Stimulated activated CD4-positive, alpha-beta T cell treated with anti-CD3 and anti-CD28 coated beads, Interleukin-1b, Interleukin-23, amount 100 ng/mL, for 4 hours (primary cell): ENCODE data around the gene AKR1D1.
"Not testable (repeated sequence)": the region's sequence is repeated elsewhere in the genome, so short reads cannot be mapped to it uniquely, and the experiment has no call there.

Source experiments
- DNase-seq, 2 donors: peaks; one replicate each; pipeline ENCODE4 v3.0.0-alpha.2; 2020; ENCODE audit warnings: low read depth in 2 of 2

AKR1D1 gene

GRCh38 chr7:138074121-138074520, 2.1 kb upstream of the AKR1D1 start:
- no peak for DNase-seq

GRCh38 chr7:138074540-138074939, 1.7 kb upstream of the AKR1D1 start:
- DNase-seq, result no peak

DNA sequence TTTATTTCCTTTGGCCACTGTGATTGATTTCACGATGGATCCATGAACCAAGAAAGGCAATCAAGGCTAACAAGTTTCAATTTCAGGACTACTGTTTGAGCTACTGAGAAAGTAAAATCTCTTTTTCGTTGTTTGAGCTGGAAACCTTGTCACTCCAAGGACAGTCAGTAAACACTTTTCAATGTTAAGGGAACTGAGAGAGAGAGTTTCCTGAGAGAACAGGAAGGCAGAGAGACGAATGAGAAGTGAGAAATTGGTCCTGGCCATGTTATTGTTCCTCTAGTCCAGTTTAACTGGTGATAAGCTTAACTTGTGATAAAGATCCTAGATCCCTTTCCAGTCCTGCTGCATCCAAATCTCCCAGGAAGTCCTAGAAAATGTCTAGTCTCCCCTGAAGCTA, 909 bp upstream of the AKR1D1 start:
- no peak for DNase-seq

DNA sequence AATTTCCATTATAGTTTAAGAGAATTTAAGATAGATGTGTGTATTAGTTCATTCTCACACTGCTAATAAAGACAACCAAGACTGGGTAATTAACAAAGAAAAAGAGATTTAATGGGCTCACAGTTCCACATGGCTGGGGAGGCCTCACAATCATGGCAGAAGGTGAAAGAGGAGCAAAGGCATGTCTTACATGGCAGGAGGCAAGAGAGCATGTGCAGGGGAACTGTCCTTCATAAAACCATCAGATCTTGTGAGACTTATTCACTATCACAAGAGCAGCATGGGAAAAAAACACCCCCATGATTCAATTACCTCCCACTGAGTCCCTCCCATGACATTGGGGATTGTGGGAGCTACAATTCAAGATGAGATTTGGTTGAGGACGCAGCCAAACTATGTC, 473 bp upstream of the AKR1D1 start:
- DNase-seq, result not testable (repeated sequence)

DNA sequence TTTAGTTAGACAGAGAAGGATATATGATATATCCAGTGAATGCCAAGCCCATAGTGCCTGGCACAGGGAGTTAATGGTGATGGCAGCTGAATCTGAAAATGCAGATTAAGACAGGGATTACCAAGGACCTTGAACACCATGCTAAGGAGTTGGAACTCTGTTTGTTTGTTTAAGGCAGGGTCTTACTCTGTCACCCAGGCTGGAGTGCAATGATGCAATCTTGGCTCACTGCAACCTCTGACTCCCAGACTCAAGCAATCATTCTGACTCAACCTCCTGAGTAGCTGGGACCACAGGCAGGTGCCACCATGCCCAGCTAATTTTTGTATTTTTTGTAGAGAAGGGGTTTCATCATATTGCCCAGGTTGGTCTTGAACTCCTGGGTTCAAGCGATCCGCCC, 1.6 kb downstream of the AKR1D1 start:
- no peak for DNase-seq

- DNase-seq, result no peak
Measured at GRCh38 chr7:138079137-138079536, 2.9 kb downstream of the AKR1D1 start.

DNA sequence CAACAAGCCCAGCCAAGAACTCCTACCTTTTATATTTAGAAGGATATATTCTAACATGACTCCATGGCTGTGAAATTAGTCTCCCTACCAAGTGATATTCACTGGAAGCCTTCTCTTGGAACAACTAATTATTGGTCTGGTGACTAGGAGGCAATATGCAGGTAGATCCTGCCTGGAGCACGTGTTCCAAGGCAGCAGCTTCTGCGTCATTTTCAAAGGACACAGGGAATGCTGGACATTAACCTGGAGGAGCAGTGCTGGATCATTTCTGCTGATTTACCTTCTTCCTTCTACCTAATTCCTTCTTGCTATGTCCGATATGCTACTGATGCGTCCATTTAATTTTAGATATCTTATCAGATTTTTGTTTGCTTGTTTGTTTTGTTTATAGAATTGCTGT, 5.6 kb downstream of the AKR1D1 start:
- DNase-seq, result no peak

DNA sequence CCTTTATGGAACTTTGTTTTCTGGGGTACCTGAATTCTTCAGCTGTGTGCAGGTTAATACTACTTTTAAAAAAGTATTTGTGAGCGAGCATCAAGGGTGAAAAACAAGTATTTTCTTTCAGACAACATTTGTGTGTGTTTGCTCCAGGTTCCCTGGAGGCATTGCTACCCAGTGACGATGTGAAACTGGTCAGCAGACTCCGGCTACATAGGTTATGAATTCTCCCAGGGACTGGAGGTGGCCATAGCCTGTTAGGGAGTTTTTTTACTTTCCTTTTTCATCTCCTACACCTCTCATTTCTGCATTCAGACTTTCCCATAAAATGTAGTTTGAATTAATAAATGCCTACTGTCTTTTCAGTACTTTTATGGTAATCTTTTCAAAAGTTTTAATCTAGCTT, 7.6 kb downstream of the AKR1D1 start:
- DNase-seq, result no peak

GRCh38 chr7:138086563-138087270, 10.5 kb downstream of the AKR1D1 start:
- DNase-seq, result no peak

DNA sequence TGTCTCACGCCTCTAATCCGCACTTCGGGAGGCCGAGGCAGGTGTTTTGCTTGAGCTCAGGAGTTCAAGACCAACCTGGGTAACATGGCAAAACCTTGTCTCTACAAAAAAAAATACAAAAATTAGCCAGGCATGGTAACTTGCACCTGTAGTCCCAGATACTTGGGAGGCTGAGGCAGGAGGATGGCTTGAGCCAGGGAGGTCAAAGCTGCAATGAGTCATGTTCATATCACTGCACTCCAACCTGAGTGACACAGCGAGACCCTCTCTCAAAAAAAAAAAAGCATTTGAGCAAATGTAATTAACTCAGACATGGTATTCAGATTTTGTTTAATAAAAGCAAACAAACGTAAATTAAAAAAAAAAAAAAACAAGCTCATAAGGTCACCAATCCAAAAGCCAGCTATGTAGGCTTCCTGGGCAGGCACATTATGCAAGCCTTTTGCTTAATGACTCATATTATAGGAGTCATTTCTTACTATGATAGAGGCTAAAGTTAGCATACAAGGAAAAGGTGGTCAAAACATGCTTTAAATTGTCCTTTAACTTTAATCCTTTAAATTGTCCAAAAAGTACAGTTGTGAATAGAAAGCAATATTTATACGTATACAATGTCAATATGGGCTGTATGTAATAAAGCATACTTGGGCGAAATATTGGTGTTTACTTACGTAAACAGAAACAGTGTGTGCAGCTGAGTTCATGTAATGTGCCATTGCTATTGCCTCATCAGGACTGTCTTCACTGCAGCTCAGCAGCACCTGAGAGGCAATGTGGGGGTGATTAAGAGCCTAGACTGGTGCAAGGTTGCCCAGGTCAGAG, 13.0 kb downstream of the AKR1D1 start:
- no peak for DNase-seq

GRCh38 chr7:138091032-138091431, 14.8 kb downstream of the AKR1D1 start:
- no peak for DNase-seq

DNA sequence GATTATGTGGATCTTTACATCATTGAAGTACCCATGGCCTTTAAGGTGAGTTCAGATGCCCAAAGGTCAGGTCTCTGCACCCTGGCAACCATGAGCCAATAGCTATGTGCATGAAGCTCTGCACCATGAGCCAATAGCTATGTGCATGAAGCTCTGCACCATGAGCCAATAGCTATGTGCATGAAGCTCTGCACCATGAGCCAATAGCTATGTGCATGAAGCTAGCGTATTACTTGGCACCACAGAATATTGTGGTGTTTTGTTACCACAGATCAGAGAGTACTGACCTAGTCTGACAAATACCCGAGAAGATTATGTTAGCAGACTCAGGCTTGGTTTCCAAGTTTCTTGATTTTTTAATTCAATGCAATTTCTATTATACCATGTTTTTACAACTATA, 15.6 kb downstream of the AKR1D1 start:
- DNase-seq, result not testable (repeated sequence)

GRCh38 chr7:138092486-138093028, 16.3 kb downstream of the AKR1D1 start:
- no peak for DNase-seq

- DNase-seq, result no peak
Measured at GRCh38 chr7:138095972-138096935, 20.0 kb downstream of the AKR1D1 start.

- DNase-seq, result peak in 1 of 2 donors; percentile 1
Measured at GRCh38 chr7:138097064-138097741, 20.9 kb downstream of the AKR1D1 start.

DNA sequence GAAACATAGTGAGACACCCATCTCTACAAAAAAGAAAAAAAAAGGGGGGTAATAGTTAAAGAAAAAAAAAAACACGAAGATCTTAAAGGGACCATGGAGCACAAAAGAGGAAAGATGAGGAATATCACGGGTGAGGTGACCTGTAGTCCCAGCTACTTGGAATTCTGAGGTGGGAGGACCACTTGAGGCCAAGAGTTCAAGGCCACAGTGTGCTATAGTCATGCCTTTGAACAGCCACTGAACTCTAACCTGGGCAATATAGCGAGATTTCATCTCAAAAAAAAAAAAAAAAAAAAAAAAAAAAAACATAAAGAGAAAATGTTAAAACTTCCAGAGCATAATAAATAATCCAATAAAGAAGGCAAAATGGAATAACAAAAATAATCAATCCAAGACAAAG, 23.6 kb downstream of the AKR1D1 start:
- DNase-seq, result no peak

GRCh38 chr7:138105221-138105620, 29.0 kb downstream of the AKR1D1 start:
- no peak for DNase-seq

DNA sequence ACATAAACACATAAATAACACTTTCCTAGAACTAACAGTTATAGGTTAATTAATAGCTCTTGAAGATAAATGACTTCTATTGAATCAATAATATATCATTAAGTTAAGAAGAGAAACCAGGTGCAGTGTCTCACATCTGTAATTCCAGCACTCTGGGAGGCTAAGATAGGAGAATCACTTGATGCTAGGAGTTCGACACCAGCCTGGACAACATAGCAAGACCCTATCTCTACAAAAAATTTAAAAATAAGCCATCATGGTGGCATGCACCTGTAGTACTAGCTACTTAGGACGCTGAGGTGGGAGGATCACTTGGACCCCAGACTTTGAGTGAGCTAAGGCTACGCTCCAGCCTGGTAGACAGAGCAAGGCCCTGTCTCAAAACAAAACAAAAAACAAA, 38.8 kb downstream of the AKR1D1 start:
- no peak for DNase-seq

DNA sequence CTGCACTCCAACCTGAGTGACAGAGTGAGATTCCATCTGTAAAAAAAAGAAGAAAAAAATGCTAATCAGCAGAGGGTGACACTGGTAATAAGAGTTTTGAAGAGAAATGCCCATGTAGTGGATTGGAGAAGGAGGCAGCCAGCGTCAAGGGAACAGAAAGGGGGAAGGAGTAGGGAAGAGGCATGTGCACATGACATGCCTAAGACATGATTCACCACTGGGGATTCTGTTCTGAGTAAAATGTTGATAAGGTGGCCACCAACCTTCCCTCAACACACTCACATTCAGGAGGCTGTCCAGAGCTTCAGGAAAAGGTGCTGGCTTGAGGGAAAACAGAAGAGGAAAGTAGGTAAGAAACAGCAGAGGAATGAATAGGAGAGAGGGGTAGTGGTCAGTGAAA, 39.9 kb downstream of the AKR1D1 start:
- no peak for DNase-seq

GRCh38 chr7:138116892-138117291, 40.6 kb downstream of the AKR1D1 start:
- DNase-seq, result no peak

DNA sequence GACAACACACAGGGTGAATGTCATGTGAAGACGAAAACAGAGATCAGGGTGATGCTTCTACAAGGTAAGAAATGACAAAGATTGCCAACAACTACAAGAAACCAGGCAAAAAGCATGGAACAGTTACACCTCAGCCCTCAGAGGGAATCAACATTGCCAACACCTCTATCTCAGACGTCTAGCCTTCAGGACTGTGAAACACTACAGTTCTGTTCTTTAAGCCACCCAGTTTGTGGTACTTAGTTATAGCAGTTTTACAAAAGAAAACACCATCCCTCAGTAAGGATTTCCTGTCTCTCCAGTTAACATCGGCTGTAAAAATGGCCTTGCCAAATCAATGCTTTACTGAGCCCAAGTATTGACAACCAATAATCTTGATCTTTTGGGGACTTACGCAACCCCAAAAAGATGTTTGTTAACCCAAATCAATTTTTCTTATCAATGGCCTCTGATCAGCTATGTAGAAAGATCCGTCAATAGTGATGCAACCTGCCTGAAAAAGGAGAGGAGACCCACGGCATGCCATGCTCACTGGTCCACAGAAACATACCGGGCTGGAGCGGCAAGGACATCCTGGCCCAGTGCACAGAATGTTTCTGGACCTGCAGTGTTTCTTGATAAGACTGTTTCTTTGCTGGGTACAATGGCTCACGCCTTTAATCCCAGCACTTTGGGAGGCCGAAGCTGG, 44.0 kb downstream of the AKR1D1 start:
- no peak for DNase-seq
